ENCODE measurements around the gene FBP1. TPM values are rescaled to one million over a fixed set of nuclear protein-coding genes. Genes with fewer than 3 reads are reported as not detected.

Gene FBP1
- not detected in 2 replicates for total RNA-seq

GRCh38 chr9:94639061-94639998, at the start of gene FBP1:
Gene FBP1 (minus strand): TSS chr9:94639518. CDS start chr9:94639310, 208 bp downstream.

GRCh38 chr9:94593459-94594345, 45.6 kb downstream of the FBP1 start, which contains the start of gene FBP2:
Gene FBP2 (minus strand): TSS chr9:94593824. CDS start chr9:94593726, 98 bp downstream.

GRCh38 chr9:94554439-94555331, 84.6 kb downstream of the FBP1 start, which contains the start of gene PCAT7:
Gene PCAT7 (plus strand): TSS chr9:94555083.

Other genes with a start within 250 kb of the FBP1 start
- gene PCAT7, start 84.4 kb downstream of the FBP1 start, total RNA-seq = not detected in 2 replicates
- gene FBP2, start 45.7 kb downstream of the FBP1 start, total RNA-seq = not detected in 2 replicates
- 42.0 and 51.2 TPM in 2 replicates for gene AOPEP, start 87.2 kb upstream of the FBP1 start, total RNA-seq

Measured in smooth muscle cell of bladder (primary cell).